ENCODE data around the gene TEAD1.

Gene TEAD1

DNA sequence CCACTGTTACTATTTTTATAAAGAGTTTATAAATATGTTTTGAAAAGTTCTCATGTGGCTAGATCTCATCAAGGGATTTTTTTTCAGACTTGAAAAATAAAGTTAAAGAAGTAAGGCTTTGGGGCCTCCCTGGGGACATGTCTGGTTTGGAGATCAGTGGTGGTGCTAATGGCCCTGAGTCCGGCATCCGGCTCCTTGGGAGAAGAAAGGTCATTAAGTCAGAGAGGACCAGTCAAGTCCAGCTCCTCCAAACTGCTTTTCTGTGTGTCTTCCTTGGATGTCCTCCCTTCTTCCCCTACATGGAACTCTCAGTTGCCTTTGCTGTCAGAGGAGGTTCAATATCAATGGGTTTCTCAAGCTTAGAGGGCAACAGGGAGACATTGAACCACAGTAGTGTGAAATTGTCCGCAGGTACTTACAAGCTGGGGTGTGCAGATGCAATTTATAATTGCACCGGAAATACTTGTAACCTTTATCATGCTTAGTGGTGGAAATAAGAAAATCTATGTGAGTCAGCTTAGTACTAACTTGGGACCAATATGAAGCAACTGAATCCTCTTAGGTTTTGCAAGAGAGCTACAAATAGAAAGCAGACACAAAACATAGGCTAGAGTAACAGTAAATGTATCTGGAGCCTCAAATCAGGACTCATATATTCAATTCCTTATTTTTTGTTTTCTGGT lies 144.3 kb downstream of the TEAD1 start:
- DNase-seq = no peak

DNA sequence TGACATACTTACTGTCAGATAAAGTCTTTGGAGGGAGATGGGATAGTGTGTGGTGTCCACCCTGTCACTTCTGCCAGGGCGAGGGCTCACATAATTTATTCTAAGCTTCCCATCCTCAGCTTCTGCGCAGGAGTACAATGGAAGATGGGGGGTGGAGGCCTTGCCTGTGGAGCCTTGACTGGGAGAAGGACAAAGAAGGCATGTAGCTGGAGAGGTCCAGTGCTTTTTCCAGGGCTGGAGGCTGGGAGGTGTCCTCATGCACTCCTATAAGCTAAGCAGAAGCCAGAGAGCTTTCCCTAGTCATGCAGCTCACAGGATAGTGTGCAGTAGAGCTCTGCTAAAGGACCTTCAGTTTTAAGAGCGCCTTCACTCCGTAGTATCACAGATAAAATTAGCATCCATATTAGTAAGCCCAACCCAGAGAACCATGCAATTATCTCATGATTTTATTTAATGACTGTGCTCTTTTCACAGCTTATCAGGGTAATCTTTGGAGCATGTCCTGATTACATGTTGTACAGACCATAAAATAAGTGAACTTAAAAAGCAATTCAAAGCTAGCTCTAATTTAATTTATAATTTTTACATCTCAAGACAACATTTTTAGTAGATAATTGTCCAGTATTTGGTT lies 148.3 kb downstream of the TEAD1 start:
- DNase-seq = no peak

DNA sequence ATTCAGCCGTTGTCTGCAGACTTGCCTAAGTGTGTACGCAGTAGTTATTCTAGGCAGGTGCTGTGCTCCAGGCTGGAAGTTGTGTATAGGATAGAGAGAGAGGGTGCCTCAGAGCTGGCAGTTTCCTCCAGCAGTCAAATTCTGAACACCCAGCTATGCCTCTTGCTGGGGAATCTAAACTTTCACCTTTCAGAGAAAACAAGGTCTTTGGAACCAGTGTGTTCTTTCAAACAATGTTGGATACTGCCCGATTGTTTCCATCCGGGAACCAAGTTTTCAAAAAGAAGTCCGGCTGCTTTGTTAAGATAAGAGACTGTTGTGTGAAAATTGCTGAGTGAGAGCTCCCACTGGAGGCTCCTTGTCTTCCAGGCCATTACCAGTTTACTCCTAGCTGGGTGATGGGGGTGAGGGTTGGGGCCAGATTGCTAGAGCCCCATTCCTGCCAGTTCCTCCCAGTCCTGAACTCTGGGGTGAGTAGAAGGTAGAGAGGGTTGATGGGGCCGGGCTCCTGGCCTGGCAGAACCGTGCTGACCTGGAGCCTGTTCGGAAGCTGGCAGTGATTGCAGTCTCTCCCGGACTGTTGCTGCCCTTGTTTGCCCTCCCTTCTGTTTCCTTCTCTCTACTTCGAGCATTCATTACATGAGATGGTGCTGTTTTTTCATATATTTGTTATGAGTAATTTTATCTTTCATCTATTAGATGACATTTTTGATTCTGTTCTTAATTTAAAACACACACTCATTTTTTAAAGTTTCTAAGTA lies 150.2 kb downstream of the TEAD1 start:
- DNase-seq = no peak

DNA sequence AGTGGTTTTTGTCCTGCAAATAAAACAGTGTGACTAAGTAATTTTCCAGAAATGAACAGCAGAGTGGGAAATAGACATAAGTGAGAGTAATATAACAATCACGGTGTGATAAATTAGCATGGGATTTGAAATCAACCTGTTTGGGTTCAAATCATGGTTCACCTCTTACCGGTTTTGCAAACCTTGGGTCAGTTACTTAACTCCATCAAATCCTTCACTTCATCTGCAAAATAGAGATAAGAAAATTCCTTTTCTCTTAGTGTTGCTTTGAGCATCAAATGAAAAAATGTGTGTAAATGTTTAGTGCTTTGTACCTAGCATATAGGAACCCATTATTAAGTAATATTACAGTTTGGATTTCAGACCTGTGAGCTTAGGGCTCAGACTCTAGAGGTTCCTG lies 152.2 kb downstream of the TEAD1 start:
- no peak for DNase-seq

DNA sequence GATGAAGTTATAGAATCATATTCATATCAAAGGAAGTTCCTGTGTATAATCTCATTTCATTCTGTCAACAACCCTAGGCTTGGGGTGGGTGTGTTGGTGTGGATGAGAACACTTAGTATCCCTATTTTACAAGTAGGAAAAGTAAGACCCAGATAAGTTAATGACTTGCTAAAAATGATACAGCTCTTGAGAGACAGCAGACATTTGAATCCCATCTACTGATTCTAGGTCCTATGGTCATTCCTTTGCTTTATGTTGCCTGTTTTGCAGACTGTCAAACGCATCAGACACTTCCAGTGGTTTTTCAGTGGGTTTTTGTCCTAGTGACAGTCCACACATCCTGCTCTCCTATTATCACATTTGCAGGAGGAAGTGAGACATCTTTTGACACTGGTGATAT lies 153.1 kb downstream of the TEAD1 start:
- DNase-seq = no peak

DNA sequence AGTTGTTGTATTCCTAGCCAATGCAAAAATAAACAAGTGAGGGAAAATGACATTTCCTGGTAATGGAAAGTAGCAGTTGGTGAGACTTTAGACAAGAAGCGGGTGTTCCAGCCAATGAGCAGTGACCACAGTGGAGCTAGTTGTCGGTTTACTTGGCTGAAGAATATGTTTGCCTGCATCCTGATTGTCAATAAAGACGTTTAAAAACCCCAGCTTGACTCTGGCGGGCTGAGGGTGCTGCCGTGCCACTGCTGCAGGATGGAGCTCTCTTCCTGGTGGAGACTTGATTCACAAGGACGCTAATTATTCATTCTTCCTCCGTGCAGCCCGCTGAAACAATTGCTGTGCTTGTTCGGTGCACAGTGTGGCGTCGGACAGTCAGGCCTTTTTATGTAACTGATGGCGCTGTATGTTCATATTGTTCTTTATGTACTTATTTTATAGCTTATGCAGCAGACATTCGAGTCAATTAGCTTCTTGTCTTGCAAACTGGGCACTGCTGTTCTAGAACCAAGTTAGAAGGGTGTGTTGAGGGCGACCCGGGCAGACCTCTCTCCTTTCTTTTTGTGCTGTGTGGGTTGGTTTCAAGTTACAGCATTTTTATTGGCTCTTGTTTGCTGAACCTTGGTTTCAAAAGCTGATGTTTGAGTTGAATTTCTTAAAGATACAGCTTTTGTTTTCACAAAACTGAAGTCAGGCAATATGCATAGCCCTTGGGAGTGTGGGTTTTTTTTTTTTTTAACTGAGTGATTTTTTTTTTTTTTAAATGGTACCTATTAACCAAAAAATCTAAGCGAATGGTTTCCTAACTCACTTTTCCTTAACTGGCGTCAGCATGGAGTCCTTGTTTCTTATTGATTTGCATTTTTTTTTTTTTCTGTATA lies 153.9 kb downstream of the TEAD1 start:
- no peak for DNase-seq

DNA sequence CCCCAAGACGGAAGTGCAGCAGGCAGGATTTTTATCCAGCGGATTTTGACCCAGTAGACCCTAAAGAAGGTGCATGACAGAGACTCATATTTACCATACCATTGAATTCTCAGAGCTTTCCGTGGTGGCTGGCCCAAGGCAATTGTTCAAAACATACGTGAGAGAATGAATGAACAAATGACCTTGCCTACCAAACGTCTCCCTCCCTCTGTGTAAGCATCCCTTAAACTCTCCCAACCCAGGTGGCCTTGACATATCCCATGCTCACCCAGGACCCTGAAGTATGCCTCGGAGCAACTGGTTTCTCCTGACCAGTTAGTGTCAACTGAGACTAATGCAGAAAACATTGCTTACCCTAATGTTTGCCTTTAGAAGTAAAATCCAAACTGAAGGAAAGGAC lies 154.9 kb downstream of the TEAD1 start:
- no peak for DNase-seq

DNA sequence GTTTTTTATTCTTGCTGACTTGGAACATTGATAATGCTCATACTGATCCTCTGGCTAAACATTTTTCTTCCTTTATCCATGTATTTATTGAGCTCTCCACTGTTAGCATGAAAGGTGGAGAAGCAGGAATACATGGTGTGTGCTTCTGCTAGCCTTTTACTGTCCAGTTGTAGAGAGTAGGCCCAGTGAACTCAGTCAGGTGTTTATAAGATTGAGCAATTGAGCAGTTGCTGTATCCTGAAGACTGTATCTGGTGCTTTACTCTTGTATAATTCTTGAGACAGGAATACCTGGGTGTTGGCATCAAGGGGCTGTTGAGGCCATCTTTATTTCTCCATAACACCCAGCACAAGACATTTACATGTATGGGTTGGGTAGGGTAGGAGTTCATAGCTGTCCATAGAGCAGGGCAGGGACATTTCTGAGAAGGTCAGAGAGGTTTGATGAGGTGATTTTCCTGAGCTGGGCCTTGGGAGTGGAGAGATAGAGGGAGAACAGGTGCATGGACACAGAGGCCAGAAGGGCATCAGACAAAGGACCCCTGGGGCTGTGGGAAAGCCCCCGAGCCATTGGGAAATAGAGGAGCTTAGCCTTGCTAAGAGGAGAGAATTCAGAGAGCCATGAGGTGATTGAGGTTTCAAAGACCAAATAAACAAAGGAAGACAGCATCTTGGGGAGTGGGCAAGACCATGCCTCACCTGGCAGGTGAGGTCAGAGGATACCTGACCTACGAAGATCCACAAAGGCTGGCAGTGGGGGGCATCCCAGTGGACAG lies 155.5 kb downstream of the TEAD1 start:
- no peak for DNase-seq

DNA sequence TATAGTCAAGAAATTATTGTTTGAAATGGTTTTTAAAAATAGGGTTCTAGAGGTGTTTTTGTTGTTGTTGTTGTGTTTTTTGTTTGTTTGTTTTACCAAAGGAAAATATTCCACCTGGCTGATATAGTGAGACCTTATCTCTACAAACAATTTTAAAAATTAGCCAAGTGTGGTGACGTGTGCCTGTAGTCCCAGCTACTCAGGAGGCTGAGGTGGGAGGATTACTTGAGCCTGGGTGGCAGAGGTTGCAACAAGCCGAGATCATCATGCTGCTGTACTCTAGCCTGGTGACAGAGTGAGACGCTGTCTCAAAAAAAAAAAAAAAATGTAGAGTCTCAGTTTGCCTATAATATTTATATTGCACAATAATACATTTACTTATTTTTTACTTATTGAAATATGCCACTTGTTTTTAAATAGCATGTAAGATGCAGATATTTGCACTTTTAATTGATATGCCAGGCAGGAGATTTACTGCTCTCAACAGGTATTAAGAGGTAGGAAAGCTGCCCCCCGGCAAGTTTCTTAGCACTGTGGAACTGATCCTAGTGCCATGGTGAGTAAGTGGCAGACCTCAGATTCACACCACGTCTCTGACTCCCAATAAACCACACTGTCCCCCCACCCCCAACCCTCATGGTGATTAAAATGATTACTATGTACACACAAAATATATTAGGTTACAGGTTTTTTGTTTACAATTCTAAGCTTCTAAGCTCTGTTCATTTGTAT lies 157.4 kb downstream of the TEAD1 start:
- DNase-seq = no peak

DNA sequence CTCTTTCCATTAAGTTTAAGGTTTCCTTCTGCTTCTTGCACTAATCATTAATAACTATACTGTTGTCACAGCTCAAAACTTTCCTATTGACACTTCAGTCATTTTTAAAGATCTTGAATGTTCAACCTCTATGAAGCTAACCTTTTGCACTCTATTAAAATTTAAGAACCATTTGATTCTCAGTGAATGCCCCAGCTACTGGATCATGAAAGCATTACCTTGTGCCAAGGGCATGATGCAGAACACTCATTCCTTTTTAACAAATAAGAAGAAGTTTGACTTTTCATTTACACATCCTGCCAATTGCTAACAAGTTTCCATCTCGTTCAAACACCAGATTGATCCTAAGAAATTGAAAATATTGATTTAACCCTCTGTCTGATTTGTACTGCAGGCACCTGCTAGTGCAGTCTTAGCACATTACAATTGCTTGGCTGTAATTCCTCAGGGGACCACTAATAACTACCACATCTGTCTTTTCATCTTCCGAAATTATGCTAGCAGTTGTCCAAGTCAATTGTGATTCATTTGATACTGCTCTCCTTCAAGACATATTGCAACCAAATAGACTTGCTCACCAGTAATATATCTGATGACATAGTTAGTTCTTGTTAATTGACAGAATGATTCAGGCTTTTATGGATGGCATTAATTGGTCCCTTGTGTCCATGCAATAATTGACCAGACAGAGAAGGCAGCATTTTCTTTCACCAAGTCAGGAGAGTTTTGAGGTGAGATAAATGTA lies 158.4 kb downstream of the TEAD1 start:
- no peak for DNase-seq

DNA sequence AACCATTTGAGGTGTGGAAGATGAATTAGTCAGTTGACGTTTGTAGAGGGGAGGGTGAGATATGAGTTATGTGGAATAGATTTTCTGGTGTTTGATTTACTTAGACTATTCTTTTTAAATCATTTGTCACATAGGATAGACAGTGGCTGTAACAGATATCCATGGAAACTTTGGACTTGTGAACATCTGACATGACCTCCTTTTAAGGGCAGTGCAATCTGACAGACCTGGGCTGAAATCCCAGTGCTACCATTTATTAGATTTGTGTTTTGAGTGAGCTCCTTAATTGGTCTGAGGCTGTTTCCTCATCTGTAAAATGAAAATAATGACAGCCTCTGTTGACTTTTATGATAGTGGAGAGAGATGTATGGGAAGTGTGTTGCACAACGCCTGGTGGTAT lies 159.9 kb downstream of the TEAD1 start:
- no peak for DNase-seq

DNA sequence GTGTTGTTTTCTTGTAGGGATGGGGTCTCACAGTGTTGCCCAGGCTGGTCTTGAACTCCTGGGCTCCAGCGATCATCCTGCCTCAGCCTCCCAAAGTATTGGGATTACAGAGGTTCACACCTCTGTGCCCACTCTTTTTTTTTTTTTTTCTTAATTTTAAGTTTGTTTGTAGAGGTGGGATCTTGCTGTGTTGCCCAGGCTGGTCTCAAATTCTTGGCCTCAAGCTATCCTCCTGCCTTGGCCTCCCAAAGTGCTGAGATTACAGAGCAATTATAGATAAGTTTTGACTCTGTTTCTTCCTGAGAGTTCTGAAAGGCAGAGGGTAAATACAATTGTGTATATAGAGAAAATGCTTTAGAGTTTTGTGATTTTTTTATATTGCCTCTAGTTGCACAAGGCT lies 160.4 kb downstream of the TEAD1 start:
- no peak for DNase-seq

DNA sequence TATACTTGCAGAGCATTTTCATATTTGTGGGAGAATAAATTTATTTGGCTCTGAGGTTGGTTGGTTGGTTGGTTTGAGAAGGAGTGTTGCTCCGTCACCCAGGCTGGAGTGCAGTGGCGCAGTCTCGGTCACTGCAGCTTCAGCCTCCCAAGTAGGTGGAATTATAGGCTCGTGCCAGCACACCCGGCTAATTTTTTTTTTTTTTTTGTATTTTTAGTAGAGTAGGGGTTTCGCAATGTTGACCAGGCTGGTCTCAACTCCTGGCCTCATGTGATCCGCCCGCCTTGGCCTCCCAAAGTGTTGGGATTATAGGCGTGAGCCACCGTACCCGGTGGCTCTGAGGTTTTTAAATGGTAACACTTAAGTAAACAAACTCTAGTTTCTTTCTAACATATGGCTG lies 161.1 kb downstream of the TEAD1 start:
- DNase-seq = no peak

DNA sequence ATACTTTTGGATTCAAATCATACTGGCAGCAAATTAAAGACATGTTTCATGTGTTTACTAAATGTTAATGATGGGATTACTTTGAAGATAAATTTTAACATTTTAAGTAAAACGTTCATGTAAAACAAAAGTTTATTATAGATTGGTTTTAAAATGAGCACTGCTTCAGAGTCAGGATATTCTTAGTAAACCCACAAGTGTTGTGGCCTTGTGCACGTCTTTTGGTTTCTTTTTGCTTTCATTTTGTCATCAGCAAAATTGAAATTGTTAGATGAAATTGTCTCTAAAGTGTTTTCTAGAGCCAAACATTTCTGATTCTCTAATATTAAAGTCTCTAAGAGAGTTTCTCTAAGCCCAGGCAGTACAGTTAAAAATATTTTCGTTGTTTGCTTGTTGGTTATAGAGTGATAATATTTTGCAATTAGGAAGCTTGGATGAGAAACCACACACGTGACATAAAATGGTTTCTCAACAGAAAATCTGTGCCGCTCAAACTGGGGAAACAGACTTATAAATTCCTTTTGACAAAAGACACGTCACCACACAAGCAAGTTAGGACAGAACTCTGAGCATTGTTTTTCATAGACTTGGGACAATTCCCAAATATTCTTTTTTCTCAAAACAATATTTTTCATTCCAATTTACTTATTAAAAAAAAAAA lies 164.4 kb downstream of the TEAD1 start:
- no peak for DNase-seq

DNA sequence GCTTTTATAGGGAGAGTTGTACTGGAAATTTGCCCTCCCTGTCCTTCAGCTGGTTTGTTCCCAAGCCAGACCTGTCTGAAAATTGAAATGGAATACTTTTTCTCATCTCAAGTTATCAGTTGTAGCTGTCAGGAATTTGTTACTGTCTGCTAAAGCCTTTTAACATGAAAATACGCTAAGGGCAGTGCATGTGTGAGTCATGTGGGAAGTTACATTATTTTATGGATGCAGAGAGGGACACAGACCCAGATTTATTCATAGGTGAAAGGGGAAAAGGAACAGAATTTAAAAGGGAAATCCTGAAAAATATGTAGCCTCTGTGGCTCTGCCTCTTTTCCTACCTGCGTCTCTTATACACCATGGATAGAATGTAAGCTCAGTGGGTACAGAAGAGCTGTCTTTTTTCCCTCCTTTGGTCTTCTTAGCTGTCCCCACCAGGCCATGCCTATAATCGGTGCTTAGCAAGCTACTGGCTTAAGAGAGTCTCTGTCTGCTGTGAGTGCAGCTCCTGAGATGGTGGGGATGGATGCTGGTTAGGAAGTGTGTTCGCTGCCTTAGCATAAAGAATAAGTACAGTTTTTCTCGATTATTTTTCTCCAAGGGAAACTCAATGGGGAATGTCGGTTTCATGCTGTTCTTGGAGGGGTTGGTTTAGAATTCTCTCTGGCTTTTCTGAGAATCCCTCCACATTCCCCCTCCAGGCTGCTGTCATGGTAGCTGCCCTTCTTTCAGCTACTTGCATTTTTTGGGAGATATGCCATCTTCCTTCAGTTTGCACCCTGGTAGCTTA lies 166.8 kb downstream of the TEAD1 start:
- no peak for DNase-seq

DNA sequence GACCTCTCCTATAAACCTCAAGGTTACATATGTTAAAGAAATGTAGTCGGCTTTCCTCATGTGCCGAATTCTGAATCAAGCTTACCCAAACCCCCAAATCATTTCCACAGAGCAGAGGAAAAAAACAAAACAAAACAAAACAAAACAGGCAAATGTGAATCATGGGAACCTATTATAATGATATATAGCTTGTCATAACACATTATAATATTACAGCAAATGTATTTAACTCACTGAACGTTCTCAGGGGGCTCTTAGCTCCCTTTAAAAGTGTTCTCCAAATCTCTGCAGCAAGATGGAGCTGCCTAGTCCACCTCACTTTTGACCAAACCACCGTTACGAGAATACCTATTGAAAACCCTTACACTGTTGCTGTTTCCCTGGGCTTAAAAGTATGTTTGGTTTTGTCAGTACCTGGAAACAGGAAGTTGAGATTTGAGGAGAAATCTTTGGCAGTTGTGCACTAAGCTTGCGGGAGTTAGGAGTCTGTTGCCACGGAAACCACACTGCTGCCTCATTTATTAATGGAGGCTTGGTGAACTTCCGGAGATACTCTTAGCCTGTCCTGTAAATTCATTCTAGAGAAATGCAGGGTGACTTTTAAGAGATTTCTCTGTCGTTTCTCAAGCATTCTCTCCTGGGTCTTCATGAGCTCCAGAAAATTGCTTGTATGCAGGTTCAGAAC lies 167.9 kb downstream of the TEAD1 start:
- DNase-seq = no peak

DNA sequence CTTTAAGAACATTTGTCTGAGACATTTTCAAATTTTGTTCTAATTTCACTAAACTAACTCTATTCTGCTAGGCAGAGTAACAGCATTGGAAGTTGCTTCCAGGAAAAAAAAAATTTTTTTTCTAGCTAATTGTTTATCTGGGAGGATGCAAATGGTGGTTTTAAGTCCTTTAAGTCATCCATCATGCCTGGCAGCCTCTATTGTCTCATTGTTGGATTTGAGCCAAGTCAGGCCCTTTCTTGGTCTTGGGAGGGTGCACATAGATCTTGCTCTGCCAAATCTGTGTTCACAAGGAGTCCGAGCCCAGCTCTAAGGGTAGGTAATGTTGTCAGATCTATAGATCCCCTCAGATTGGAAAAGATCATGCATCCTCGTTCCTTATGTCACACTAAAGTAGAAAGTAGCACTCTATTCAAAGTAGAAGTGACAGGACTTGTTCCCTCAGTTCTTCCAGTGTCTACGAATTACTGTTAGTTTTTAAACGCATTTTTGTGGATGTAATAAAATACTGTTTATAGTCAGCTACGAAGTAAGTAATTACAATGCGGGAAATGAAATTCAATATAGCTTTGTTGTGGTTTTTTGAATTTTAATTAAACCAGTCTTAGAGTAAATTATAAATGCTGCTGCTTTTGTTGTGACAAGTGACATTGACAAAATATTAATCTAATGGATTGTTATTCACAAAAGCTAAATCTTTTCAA lies 168.9 kb downstream of the TEAD1 start:
- DNase-seq = no peak

DNA sequence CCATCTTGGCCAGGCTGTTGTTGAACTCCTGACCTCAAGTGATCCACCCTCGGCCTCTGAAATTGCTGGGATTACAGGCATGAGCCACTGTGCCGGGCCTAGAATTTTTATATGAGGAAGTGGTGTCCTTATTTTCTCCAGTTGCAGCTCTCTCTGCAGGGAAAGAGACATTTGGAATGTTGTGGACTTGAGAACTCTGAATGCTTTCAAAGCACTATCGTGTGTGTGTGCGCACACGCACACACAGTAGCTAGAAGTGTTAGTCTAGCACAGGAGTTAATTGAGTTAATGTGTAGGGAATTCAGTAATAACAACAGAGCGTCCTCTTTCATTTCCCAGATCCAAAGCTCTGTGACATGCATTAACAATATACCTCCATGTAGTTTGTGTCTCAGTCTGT lies 170.9 kb downstream of the TEAD1 start:
- DNase-seq = no peak

Measured in AML-193 (cell line).